GM19099 (cell line): Measurements from ENCODE around the gene VPS54.

Experiments
- POLR2A ChIP-seq: IDR thresholded peaks from 3 replicates; pipeline ENCODE4 v1.6.1; 2011; ENCODE audit warnings: low read depth; ENCODE audit not compliant: insufficient read length; ENCODE audit errors: extremely low read depth

The VPS54 gene

GRCh38 chr2:64019083-64019974 is at the start of gene VPS54:
VPS54 (minus strand) TSS chr2:64019428; CDS start chr2:63983999, 35,429 bp downstream.
- TF ChIP-seq POLR2A = peak; percentile 74

DNA sequence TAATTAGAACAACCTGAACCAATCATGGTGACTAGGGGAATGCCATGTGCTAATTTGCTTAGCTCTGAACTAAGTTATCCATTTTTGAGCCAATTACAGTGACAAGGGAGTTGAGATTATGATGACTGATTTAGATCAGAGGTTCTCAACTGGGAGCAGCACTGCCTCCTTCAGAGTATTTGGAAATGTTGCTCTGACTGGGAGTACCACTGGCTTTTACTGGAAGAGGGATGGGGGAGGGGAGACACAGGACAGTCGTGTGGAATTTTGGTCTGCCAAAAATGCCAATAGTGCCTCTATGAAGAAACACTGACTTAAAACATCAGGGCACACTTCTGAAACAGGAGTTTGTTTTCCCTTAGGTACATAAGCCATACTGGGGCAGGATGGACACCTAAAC is 48.1 kb upstream of the VPS54 start:
- TF ChIP-seq POLR2A = no peak

DNA sequence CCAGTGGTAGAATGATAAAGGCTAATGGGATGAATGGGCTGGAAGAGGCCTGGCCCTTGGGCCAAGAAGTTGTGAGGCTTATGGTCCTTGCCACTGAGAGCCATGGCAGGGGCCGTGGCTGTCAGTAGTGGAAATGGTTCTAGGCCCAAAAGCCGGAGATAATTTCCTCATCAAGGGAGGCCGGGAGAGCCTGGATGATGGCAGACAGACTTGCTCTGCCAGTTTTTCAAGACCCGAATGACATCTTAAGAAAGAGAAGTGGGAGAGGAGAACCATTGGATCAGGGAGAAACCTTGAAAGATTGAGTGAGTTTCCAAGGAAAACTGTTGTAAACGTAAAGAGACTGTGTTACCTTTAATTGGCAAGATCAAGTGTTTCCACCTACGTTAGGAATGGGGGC is 46.3 kb upstream of the VPS54 start:
- no peak for TF ChIP-seq POLR2A

DNA sequence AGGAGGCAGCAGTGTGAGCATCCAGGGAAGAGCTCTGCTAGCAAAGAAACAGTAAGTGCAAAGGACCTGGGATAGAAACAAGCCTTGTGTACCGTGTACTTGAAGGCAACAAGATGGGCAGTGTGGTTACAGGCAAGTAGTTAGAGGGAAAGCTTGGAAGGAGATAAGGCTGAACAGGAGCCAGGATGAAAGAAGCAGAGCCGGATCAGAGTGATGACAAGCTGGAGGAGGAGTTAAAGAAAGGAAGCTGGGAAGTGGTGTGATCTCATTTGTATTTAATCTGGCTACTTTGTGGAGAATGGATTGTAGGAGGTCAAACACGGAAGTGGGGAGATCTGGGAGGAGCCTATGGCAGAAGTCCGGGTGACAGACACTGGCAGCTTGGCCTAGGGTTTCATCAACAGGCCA is 44.7 kb upstream of the VPS54 start:
- no peak for TF ChIP-seq POLR2A

GRCh38 chr2:64063454-64063853 is 44.2 kb upstream of the VPS54 start:
- no peak for TF ChIP-seq POLR2A

DNA sequence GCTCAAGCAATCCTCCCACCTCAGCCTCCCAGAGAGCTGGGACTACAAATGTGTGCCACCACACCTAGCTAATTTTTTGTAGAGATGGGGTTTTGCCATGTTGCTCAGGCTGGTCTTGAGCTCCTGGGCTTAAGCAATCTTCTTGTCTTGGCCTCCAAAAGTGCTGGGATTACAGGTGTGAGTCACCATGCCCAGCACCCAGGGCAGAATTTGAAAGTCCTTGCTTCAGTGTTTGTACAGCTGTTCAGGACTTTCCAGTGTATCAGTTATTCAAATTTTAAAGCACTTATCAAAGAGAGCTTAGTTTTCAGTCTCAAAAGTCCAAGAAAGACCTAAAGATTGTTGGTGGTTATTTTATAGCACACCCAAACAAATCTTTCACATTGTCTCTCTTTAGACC is 43.6 kb upstream of the VPS54 start:
- no peak for TF ChIP-seq POLR2A

GRCh38 chr2:64059270-64059669 is 40.0 kb upstream of the VPS54 start:
- TF ChIP-seq POLR2A = no peak

- TF ChIP-seq POLR2A = no peak
Measured at GRCh38 chr2:64056021-64056420, 36.8 kb upstream of the VPS54 start.

- no peak for TF ChIP-seq POLR2A
Measured at GRCh38 chr2:64054161-64054915, 35.1 kb upstream of the VPS54 start.

GRCh38 chr2:64052463-64053241 is 33.4 kb upstream of the VPS54 start:
- TF ChIP-seq POLR2A = no peak

DNA sequence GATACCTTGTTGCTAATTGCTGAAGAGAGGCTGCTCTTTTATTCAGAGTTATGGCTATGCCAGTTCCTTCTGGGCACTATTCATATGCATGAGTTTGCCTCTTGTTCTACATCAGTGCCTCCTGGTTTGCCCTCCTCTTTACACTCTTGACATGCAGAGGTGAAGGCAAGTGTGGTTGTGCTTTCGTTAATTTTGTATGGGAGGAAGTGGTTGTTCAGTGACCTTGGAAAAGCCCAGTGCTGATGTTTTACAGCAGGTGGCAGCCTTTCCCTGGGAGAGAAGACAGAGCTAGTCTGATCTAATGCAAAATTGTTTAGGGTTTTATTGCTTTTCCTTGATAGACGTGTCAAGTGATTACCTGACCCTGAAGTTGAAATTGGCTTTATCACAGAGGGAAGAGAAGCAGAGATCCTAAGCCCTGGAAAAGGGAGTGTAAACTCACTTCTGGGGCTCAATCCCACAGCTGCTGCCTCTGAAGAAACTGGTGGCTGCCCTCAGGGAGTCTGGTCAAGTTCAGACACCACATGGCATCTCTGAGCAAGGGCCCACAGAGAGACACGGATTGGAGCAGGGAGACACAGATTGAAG is 30.5 kb upstream of the VPS54 start:
- TF ChIP-seq POLR2A = no peak

GRCh38 chr2:64045938-64046337 is 26.7 kb upstream of the VPS54 start:
- TF ChIP-seq POLR2A = no peak

- no peak for TF ChIP-seq POLR2A
Measured at GRCh38 chr2:64040161-64040560, 20.9 kb upstream of the VPS54 start.

DNA sequence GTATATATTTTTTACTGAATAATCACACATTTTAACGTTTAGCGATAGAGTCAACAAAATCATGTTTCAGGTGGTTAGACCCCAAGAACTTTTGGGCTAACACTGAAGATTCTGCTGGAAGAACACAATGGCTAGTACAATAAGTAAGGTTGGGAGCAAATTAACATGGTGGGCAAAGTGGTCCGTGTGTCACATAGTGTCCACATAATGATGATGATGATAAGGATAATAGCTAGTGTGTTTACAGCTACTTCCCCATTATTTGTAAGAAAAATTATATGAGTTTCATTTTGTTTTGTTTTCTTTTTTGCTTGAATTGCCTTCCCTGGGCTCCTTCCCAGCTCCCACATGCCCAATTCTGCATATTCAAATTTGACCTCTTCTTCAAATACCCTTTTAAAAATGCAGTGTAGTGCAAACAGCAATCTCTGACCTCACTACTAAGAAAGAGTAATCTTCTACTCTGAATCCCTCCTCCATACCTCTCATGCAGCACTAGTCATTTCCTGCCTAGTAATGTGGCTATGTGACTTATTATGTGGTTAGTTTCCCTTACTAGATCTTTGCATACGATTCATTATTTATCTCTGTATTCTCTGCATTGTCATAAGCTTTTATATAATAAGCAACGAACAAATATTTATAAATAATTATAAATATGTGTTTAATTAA is 16.9 kb upstream of the VPS54 start:
- TF ChIP-seq POLR2A = no peak
